HepG2 (cell line): ENCODE results near the gene TAF6L. TPM values are rescaled to one million over a fixed set of nuclear protein-coding genes. Genes with fewer than 3 reads are reported as not detected.

Experiments used
- CENPT ChIP-seq: sonication (generic); formaldehyde crosslinking; IDR thresholded peaks from 2 replicates; pipeline ENCODE4 v1.8.0; 2022; ENCODE audit warnings: low read depth, mild to moderate bottlenecking, moderate library complexity, missing genetic modification reagents
- GTF2F1 ChIP-seq: fragments of 150-350 bp; IDR thresholded peaks from 2 replicates; pipeline ENCODE4 v1.6.1; 2014; ENCODE audit warnings: low read length
- JUN ChIP-seq: sonication (generic); formaldehyde crosslinking; IDR thresholded peaks from 2 replicates; pipeline ENCODE4 v1.4.0; 2020; ENCODE audit warnings: mild to moderate bottlenecking, missing genetic modification reagents
- ONECUT2 ChIP-seq: sonication (generic); formaldehyde crosslinking; IDR thresholded peaks from 2 replicates; pipeline ENCODE4 v1.4.0; 2020; ENCODE audit warnings: missing genetic modification reagents
- SRF ChIP-seq: IDR thresholded peaks from 2 replicates; pipeline ENCODE4 v1.6.1; 2011; ENCODE audit warnings: mild to moderate bottlenecking, low read depth, low read length, moderate library complexity
- SRY ChIP-seq: sonication (generic); formaldehyde crosslinking; IDR thresholded peaks from 2 replicates; pipeline ENCODE4 v1.8.0; 2022; ENCODE audit warnings: mild to moderate bottlenecking, missing genetic modification reagents
- XRCC5 ChIP-seq: fragments of 200-400 bp; formaldehyde crosslinking; optimal IDR thresholded peaks from 2 replicates; pipeline ENCODE3; 2017; ENCODE audit warnings: mild to moderate bottlenecking, low read length
- ZFP62 ChIP-seq: sonication (generic); formaldehyde crosslinking; IDR thresholded peaks from 2 replicates; pipeline ENCODE4 v1.4.0; 2020; ENCODE audit warnings: missing genetic modification reagents
- ZNF230 ChIP-seq: sonication (generic); formaldehyde crosslinking; IDR thresholded peaks from 2 replicates; pipeline ENCODE4 v1.4.0; 2020; ENCODE audit warnings: mild to moderate bottlenecking, missing genetic modification reagents
- ZNF329 ChIP-seq: sonication (generic); formaldehyde crosslinking; IDR thresholded peaks from 2 replicates; pipeline ENCODE4 v1.9.0; 2021; ENCODE audit warnings: low read depth, mild to moderate bottlenecking, missing genetic modification reagents
- ZNF33B ChIP-seq: sonication (generic); formaldehyde crosslinking; IDR thresholded peaks from 2 replicates; pipeline ENCODE4 v1.5.1; 2020; ENCODE audit warnings: mild to moderate bottlenecking, missing genetic modification reagents
- ZNF430 ChIP-seq: sonication (generic); formaldehyde crosslinking; IDR thresholded peaks from 2 replicates; pipeline ENCODE4 v1.9.0; 2021; ENCODE audit warnings: mild to moderate bottlenecking, missing genetic modification reagents
- ZNF747 ChIP-seq: sonication (generic); formaldehyde crosslinking; IDR thresholded peaks from 2 replicates; pipeline ENCODE4 v1.8.1; 2023; ENCODE audit warnings: missing genetic modification reagents, mild to moderate bottlenecking, borderline replicate concordance
- ZNF761 ChIP-seq: sonication (generic); formaldehyde crosslinking; conservative IDR thresholded peaks from 2 replicates; pipeline ENCODE4 v1.4.0; 2020; ENCODE audit warnings: mild to moderate bottlenecking, missing genetic modification reagents
- ZSCAN22 ChIP-seq: sonication (generic); formaldehyde crosslinking; IDR thresholded peaks from 2 replicates; pipeline ENCODE4 v1.4.0; 2020; ENCODE audit warnings: mild to moderate bottlenecking, missing genetic modification reagents
- ZSCAN9 ChIP-seq: IDR thresholded peaks from 2 replicates; pipeline ENCODE4 v1.6.1; 2016; ENCODE audit warnings: borderline replicate concordance
- ZZZ3 ChIP-seq: sonication (generic); formaldehyde crosslinking; IDR thresholded peaks from 2 replicates; pipeline ENCODE4 v1.4.0; 2020; ENCODE audit warnings: missing genetic modification reagents, mild to moderate bottlenecking, borderline replicate concordance
- polyA plus RNA-seq, 8 experiments: library from polyadenylated mRNA; depleted of rRNA in 3 of 8; stranded (reverse) in 7 of 8; unstranded in 1 of 8; fragments of >200 nt; fragmentation: Illumina TruSeq in 4 of 8; extraction: Trizol in 4 of 8; gene quantifications; 2 replicates each; pipeline versions ENCODE4 v1.2.1 to v1.2.3, GENCODE V29; 2011 to 2016; ENCODE audit warnings: low read depth in 4 of 8, missing spikeins in 1 of 8, mixed read lengths in 1 of 8; ENCODE audit not compliant: insufficient read depth in 1 of 8
- total RNA-seq, 5 experiments: library from RNA; depleted of rRNA; stranded (reverse); fragments of >200 nt; fragmentation: Illumina TruSeq; extraction: Trizol; gene quantifications; 2 replicates each; pipeline ENCODE4 v1.2.3, GENCODE V29; 2016; ENCODE audit warnings: low read depth in 1 of 5
- TF ChIP-seq, protein P1 (sequence below): IDR thresholded peaks from 2 replicates; pipeline ENCODE4 v1.6.1; 2012; ENCODE audit warnings: low read length, improper control_type of control experiment
- TF ChIP-seq, protein P2 (sequence below): sonication (generic); formaldehyde crosslinking; IDR thresholded peaks from 2 replicates; pipeline ENCODE4 v1.5.1; 2020; ENCODE audit warnings: mild to moderate bottlenecking, moderate library complexity, missing genetic modification reagents
- TF ChIP-seq, protein P3 (sequence below): IDR thresholded peaks from 2 replicates; pipeline ENCODE4 v1.6.1; 2018; ENCODE audit warnings: missing genetic modification reagents, mild to moderate bottlenecking, missing compliant biosample characterization
- TF ChIP-seq, protein P4 (sequence below): sonication (generic); formaldehyde crosslinking; conservative IDR thresholded peaks from 2 replicates; pipeline ENCODE4 v1.8.0; 2022; ENCODE audit warnings: missing genetic modification reagents

Gene TAF6L
- total and polyA plus RNA-seq, 2 of the 13 experiments (the other 11 are each of a cell fraction or from before 2014, with no cell fraction given) = 12.6 to 19.4 TPM

DNA sequence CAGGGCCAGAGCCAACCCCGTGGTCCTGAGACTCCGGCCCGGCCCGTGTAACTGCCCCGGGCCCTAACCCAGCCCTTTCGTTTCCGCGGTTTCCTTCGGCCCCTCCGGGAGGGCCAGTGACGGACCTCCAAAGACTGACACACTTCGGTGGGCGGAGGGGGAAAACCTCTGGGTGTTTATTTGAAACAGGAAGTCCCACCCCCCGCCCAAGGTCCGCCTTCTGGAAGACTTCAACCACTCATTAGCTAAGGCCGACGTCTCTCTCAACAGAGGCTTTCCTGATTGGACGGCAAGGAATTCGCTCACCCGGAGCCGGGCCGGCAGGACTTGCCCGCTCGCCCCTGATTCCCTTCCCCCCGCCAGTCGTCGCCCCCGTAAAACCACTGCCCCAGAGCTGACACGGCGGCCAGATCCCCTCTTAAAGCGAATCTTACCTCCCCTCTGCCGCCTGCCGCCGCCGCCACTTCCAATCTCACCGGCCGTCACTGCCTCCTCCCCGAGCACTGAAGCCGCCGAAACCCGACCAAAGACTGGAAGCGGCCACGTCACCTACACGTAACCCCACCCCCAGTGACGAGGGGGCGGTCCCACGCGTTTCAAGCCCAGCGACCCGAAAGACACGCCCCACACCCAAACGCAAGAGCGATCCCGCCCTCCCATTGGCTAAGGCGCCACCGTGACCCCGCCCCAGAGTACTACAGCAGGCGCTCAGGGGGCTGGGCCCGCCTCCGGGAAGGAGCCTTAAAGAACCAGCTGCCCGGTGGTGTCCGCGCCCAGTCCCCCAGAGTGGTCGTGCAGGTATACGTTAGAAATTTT is 60.5 kb downstream of the TAF6L start, which contains the start of gene STX5 (continued):
- TF ChIP-seq, protein P1, sequence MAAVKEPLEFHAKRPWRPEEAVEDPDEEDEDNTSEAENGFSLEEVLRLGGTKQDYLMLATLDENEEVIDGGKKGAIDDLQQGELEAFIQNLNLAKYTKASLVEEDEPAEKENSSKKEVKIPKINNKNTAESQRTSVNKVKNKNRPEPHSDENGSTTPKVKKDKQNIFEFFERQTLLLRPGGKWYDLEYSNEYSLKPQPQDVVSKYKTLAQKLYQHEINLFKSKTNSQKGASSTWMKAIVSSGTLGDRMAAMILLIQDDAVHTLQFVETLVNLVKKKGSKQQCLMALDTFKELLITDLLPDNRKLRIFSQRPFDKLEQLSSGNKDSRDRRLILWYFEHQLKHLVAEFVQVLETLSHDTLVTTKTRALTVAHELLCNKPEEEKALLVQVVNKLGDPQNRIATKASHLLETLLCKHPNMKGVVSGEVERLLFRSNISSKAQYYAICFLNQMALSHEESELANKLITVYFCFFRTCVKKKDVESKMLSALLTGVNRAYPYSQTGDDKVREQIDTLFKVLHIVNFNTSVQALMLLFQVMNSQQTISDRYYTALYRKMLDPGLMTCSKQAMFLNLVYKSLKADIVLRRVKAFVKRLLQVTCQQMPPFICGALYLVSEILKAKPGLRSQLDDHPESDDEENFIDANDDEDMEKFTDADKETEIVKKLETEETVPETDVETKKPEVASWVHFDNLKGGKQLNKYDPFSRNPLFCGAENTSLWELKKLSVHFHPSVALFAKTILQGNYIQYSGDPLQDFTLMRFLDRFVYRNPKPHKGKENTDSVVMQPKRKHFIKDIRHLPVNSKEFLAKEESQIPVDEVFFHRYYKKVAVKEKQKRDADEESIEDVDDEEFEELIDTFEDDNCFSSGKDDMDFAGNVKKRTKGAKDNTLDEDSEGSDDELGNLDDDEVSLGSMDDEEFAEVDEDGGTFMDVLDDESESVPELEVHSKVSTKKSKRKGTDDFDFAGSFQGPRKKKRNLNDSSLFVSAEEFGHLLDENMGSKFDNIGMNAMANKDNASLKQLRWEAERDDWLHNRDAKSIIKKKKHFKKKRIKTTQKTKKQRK = peak; percentile 88
- no peak for TF ChIP-seq SRF
- TF ChIP-seq ZSCAN22 = no peak
- no peak for TF ChIP-seq ZNF747 (CRISPR knock-in tag)
- TF ChIP-seq ZSCAN9 (CRISPR knock-in tag) = peak; percentile 83; the same call in 1 of the 2 replicates
- TF ChIP-seq CENPT (CRISPR knock-in tag) = no peak
- TF ChIP-seq ZFP62 = no peak
- TF ChIP-seq, protein P2, sequence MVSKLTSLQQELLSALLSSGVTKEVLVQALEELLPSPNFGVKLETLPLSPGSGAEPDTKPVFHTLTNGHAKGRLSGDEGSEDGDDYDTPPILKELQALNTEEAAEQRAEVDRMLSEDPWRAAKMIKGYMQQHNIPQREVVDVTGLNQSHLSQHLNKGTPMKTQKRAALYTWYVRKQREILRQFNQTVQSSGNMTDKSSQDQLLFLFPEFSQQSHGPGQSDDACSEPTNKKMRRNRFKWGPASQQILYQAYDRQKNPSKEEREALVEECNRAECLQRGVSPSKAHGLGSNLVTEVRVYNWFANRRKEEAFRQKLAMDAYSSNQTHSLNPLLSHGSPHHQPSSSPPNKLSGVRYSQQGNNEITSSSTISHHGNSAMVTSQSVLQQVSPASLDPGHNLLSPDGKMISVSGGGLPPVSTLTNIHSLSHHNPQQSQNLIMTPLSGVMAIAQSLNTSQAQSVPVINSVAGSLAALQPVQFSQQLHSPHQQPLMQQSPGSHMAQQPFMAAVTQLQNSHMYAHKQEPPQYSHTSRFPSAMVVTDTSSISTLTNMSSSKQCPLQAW (CRISPR knock-in tag) = 0 out of 2 replicates have a peak, but pooled peaks have one; percentile 55
- no peak for TF ChIP-seq JUN (CRISPR knock-in tag)
- no peak for TF ChIP-seq SRY
- TF ChIP-seq ZNF430 = peak; percentile 67
- TF ChIP-seq ZNF329 = no peak
- TF ChIP-seq XRCC5 = no peak
- TF ChIP-seq ZNF33B = peak; percentile 50; the same call in 1 of the 2 replicates
- TF ChIP-seq, protein P3, sequence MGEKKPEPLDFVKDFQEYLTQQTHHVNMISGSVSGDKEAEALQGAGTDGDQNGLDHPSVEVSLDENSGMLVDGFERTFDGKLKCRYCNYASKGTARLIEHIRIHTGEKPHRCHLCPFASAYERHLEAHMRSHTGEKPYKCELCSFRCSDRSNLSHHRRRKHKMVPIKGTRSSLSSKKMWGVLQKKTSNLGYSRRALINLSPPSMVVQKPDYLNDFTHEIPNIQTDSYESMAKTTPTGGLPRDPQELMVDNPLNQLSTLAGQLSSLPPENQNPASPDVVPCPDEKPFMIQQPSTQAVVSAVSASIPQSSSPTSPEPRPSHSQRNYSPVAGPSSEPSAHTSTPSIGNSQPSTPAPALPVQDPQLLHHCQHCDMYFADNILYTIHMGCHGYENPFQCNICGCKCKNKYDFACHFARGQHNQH (CRISPR knock-in tag) = peak; percentile 37; the same call in 1 of the 2 replicates
- TF ChIP-seq, protein P4, sequence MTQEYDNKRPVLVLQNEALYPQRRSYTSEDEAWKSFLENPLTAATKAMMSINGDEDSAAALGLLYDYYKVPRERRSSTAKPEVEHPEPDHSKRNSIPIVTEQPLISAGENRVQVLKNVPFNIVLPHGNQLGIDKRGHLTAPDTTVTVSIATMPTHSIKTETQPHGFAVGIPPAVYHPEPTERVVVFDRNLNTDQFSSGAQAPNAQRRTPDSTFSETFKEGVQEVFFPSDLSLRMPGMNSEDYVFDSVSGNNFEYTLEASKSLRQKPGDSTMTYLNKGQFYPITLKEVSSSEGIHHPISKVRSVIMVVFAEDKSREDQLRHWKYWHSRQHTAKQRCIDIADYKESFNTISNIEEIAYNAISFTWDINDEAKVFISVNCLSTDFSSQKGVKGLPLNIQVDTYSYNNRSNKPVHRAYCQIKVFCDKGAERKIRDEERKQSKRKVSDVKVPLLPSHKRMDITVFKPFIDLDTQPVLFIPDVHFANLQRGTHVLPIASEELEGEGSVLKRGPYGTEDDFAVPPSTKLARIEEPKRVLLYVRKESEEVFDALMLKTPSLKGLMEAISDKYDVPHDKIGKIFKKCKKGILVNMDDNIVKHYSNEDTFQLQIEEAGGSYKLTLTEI (CRISPR knock-in tag) = no peak
- 0 out of 2 replicates have a peak, but pooled peaks have one; percentile 53 for TF ChIP-seq ZNF230 (CRISPR knock-in tag)
- TF ChIP-seq ZNF761 = peak; percentile 52; the same call in 1 of the 2 replicates
- no peak for TF ChIP-seq ZZZ3 (CRISPR knock-in tag)
- no peak for TF ChIP-seq ONECUT2 (CRISPR knock-in tag)
- no peak for TF ChIP-seq GTF2F1
